ENCODE measurements around the gene NAPB. TPM values are rescaled to one million over a fixed set of nuclear protein-coding genes. Genes with fewer than 3 reads are reported as not detected.

The NAPB gene
- total and polyA plus RNA-seq, 2 of the 8 experiments (the other 6 are each of a cell fraction or from before 2014, with no cell fraction given) = 6.2 to 12.3 TPM

DNA sequence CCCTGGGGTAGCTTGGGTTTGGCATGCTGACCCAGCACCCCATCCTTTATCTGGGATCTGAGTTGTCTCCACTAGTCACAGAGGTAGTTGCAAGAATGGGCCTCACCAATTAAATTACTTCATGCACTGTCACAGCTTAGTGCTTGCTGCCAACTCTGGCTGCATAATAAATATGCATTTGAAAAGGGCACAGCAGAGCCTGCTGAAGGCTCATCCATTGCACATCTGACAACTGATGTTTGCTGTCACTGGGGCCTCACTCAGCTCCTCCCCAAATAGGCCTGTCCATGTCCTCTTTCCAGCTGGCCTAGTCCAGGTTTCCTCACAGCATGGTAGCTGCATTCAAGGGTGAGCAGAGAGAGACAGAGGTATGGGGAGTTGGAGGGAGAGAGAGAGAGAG, 84.0 kb downstream of the NAPB start:
- FAIRE-seq (no peak), DNase-seq (ENCODE audit: low read depth in 1 of 2, low spot score in 2 of 2) (no peak)
- H3K4me3 ChIP-seq (ENCODE audit: extremely low read depth in 1 of 4, insufficient read depth in 2 of 4, low read depth in 3 of 4, low read length in 4 of 4) = no peak overlapping the region
- H2BK12ac ChIP-seq (ENCODE audit: low read depth, low read length) = no peak overlapping the region
- H3K79me2 ChIP-seq (ENCODE audit: control insufficient read depth in 1 of 2, insufficient read depth in 2 of 2, low read length in 2 of 2) = no peaks in the 10 kb centered on the region
- no peaks in the 10 kb centered on the region for H3K79me1 ChIP-seq (ENCODE audit: low read depth, low read length)
- H3K4me1 ChIP-seq (replicated peaks in 1 of 4; ENCODE audit: control insufficient read depth in 3 of 4, insufficient read depth in 4 of 4, low read length in 3 of 4) = peaks cover 0 to 5% (median 0%) of the 10 kb centered on the region in 4 experiments; a peak in 3 of 7 replicates
- no peaks in the 10 kb centered on the region for H3K27me3 ChIP-seq (replicated peaks in 1 of 4; ENCODE audit: control insufficient read depth in 3 of 4, extremely low read depth in 1 of 4, insufficient read depth in 3 of 4, low read length in 3 of 4)
- H3K4me2 ChIP-seq (ENCODE audit: insufficient read depth in 1 of 2, low read depth in 2 of 2, low read length in 2 of 2) = no peak overlapping the region
- TF ChIP-seq TCF12 (IDR thresholded peaks at IDR 0.05; ENCODE audit: low read depth, low read length) (no peak), POLR2AphosphoS5 (IDR thresholded peaks at IDR 0.05; ENCODE audit: low read depth, low read length) (no peak), POU5F1 (IDR thresholded peaks at IDR 0.05; ENCODE audit: low read depth, low read length) (no peak), CHD1 (IDR thresholded peaks at IDR 0.05; ENCODE audit: low read depth, low read length) (no peak)
- no peak overlapping the region for H2BK5ac ChIP-seq (ENCODE audit: low read depth, low read length)
- H2BK120ac ChIP-seq (replicated peaks; ENCODE audit: low read depth, low read length) = no peak overlapping the region
- H3K14ac ChIP-seq (ENCODE audit: insufficient read length) = no peak overlapping the region
- no peak overlapping the region for H3K9ac ChIP-seq (replicated peaks in 1 of 4; ENCODE audit: extremely low read depth in 1 of 4, low read depth in 3 of 4, low read length in 3 of 4)
- no peak overlapping the region for H3K56ac ChIP-seq (replicated peaks; ENCODE audit: insufficient read length, low read depth, low read length)
- H3K9me3 ChIP-seq (ENCODE audit: insufficient read depth in 2 of 2, low read depth in 1 of 2, low read length in 1 of 2) = no peaks in the 10 kb centered on the region
- no peak overlapping the region for H3K4ac ChIP-seq (replicated peaks; ENCODE audit: insufficient read length, low read depth, low read length)
- no peaks in the 10 kb centered on the region for H3K23me2 ChIP-seq (ENCODE audit: low read depth, low read length)
- H4K91ac ChIP-seq (replicated peaks; ENCODE audit: insufficient read length, low read length) = no peak overlapping the region
- ChIA-PET POLR2A (ENCODE audit: partially characterized antibody) (no interaction called here), CTCF (ENCODE audit: partially characterized antibody) (interaction anchor here (0.9 to 6.6 kb wide), 8 partner anchors 10 to 646 kb away, joined by 3 to 63 read pairs (median 4); no protein-coding TSS in a partner anchor)
- H3K27ac ChIP-seq (ENCODE audit: low read depth, low read length) = no peak overlapping the region
- no peaks in the 10 kb centered on the region for H3K36me3 ChIP-seq (ENCODE audit: control insufficient read depth in 2 of 4, insufficient read depth in 4 of 4, low read length in 3 of 4)
- no peak overlapping the region for H4K8ac ChIP-seq (ENCODE audit: extremely low read depth, insufficient read depth, low read length)
- no peak overlapping the region for H2BK20ac ChIP-seq (ENCODE audit: low read length)
- H2BK15ac ChIP-seq (ENCODE audit: low read length) = no peak overlapping the region
- H4K5ac ChIP-seq (ENCODE audit: insufficient read length, low read depth, low read length) = no peak overlapping the region
- H4K20me1 ChIP-seq (replicated peaks in 1 of 2; ENCODE audit: control insufficient read depth in 1 of 2, insufficient read depth in 2 of 2, low read length in 2 of 2) = no peaks in the 10 kb centered on the region
- no peak overlapping the region for H2AK5ac ChIP-seq (ENCODE audit: low read depth, low read length)
- no peak overlapping the region for H3K23ac ChIP-seq (ENCODE audit: insufficient read length)
- H3K18ac ChIP-seq (ENCODE audit: extremely low read depth, low read length) = no peak overlapping the region
- H2AFZ ChIP-seq (ENCODE audit: low read length) = no peak overlapping the region
